HK-2 (cell line): ENCODE data around the gene ELP6.

Experiments used
- DNase-seq: peaks from one replicate; pipeline ENCODE4 v3.0.0-alpha.2; 2018; ENCODE audit not compliant: unreplicated experiment

ELP6 gene, protein sequence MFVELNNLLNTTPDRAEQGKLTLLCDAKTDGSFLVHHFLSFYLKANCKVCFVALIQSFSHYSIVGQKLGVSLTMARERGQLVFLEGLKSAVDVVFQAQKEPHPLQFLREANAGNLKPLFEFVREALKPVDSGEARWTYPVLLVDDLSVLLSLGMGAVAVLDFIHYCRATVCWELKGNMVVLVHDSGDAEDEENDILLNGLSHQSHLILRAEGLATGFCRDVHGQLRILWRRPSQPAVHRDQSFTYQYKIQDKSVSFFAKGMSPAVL

DNA sequence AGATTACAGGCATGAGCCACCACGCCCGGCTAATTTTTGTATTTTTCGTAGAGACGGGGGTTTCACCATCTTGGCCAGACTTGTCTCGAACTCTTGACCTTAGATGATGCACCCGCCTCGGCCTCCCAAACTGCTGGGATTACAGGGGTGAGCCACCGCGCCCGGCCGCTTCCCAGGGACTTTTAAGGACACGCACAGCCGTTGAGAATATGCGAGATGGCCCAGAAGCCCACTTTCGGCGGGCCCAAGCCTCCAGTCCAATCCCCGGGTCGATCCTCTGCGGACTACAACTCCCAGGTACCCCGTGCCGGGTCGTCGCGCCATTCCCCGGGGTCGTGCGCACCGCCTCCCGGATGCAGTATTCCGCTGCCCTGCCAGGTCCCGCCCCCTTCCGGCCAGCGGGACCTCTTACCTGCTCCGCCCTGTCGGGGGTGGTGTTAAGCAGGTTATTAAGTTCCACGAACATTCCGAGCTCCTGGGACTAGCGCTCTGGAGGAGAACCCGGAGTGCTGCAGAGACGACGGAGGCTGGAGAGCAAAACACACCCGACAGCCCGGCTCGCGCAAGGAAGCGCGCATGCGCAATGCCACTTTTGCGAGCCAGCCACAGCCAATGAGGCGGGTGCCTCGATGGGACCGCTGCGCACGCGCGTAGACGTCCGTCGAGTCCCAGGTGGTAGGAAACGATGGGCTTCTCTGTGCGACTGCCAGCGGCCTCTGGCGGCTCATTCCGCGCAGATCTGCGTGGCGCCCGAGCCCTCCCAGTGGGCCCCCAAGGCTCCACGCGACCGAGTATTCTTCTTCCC lies at the start of gene ELP6:
Gene ELP6 (minus strand): TSS at position 588 of the 805 bp plus-strand sequence. CDS start 122 bp downstream, at position 466.
- DNase-seq = peak; percentile 93

DNA sequence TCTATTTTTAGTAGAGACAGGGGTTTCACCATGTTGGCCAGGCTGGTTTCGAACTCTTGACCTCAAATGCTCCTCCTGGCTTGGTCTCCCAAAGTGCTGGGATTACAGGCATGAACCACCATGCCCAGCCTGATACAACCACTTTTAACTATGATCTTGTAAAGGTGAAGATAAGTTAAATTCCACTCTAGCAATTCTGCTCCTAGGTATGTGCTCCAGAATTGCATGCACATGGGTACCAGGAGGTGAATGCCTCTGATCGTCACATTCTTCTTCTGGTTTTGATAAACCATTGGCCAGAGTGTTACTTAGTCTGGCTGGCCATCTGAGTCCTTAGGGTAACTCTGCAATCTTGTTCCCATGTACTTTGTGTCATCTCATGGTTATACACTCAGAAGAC lies 42.8 kb upstream of the ELP6 start:
- no peak for DNase-seq

DNA sequence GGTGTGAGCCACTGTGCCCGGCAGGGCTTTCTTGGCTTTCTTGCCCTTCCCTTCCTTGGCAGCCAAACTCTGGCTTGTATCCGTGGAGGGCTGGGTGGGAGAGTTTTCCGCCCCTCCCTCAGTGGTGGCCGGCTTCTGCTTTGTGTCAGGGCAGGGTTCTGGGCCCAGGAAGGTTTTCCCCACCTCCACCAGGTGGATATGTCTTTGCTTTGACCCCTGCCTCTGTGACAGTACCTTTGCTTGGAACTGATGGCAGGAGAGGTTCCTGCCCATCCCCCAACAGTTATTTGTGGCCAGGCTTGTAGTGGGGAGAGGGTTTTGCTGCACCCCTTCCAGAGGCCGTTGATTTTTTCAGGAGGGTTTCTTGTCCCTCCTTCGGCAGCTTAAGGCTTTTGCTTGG lies 40.8 kb upstream of the ELP6 start:
- no peak for DNase-seq

DNA sequence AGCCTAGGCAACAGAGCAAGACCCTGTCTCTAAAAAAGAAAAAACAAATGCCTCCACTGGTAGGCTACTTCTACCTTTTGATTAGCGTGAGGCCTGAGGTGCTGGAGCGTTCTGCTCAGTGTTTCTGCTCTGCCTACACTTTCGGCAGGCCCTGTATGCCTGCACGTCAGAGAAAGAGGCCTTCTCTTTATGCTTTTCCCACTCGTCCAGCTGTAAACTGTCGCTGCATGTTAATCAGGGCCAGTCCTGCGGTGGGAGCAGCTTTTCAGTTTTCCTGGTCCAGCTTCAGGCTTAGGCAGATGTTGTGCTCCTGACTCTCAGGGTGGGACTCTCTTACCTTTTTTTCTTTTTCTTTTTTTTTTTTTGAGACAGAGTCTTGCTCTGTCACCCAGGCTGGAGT lies 39.9 kb upstream of the ELP6 start:
- no peak for DNase-seq

DNA sequence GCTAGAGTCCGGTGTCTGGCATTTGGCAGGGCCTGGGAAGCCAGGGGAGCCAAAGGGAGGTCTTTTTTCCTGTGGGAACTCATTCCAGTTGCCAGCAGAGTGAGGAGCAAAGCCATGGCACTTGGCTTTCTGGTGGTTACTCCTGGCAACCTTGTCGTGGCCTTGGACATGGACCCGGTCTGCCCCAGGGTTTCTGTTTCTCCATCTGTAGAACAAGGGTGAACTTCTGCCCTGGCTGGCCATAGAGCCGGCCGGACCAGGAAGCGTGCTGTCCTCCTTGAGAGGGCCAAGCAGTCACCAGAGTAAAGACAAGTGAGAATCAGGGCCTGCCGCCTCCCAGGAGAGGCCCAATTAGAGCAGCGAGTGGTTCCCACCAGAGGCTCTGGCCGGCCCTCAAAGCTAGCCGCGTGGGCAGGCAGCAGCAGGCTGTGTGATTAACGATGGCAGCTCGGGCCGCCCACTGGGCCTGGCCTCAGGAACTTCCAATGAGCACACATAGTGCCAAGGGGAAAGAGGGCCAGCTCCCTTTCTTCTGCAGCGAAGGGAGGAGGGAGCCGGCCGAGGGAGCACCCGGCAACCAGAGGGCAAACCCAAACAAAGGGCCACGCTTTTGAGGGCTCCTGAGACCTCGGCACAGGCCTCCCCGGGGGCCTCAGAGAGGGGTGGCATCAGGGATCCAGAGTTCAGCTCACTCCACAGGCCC lies 29.1 kb upstream of the ELP6 start:
- DNase-seq = no peak

DNA sequence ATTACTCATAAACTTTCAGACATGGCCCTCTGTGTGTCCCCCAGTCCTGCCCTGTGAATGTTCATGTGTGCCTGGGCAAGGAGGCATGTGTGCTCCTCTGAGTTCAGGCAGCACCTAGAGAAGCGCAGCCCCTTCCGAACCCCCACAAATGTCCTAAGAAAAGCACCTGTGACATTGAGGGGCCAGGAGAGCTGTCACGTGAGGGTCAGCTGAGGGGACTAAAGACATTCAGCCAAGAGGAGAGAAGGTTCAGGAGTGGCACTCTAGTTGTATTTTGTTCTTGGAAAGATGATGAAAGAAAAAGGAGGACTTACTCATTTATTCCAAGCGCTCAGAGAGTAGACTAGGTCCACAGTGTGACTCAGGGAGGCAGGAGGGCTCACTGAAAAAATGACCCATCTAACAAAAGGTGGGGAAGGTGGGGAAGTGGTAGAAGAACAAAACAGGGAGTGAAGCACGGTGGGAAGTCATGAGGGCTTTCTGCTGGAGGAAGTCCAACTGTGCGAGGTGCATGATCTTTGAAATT lies 28.1 kb upstream of the ELP6 start:
- no peak for DNase-seq

DNA sequence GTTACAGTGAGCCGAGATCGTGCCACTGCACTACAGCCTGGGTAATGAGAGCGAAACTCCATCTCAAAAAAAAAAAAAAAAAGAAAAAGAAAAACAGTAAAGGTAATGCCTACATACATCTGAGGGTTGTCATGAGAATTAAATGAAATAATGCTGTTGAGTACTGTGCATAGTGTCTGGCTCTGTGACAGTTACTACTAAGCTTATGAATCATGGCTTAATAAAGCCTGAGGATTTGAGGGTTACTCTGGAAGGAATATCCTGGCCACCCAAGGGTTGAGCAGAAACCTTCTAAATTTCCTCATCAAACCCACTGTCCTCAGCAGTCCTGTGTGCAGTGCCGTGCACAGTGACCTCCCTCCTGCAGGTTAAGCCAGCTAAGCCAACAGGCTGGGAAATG lies 26.8 kb upstream of the ELP6 start:
- DNase-seq = no peak

DNA sequence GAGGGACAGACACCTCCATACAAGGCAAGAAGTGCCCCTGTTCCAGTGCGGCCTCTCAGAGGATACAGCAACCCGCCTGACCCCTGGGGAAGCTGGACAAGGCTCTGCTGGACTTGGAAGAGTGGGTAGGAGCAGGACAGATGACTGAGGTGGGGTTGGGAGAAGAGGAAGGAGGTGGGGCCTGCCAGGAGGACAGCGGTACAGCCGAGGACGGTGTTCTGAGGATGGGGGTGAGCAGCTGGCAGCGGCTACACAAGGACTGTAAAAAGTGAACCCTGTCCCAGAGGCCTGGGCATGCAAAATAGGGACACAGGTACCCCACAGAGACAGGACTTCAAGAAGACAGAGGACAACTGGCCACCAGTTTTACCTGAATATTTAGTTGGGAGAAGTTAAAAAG lies 23.5 kb upstream of the ELP6 start:
- no peak for DNase-seq

DNA sequence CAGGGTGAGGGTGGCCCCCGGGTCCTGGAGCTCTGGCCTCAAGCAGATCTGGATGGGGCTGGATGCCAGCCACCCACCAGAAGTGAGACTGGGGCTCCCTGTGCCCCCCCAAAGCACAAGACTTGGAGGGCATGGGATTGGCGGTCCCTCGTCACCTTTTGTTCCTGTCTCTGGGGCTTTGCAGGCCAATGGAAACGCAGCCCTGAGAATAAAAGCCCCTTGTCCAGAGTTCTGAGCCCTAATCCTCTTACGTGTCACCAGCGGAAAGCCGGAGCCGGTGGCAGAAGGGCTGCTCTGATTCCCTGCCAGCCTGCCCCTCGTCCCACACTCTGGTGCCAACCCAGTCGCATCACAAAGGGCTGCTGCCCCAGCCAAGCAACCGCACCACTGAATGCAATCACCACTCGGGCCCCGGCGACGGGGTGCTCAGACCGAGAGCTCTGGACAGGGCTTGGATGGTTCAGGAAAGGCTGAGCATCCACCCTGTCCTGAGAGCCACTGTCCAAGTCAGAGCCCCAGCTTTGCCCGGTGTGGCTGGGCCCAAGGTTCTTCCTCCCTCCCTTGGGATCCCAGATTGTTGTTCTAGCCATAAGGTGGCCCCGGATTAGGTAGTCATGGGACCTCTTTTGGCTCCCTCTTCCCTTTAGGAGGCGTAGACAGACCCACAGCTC lies 22.8 kb upstream of the ELP6 start:
- DNase-seq = no peak

DNA sequence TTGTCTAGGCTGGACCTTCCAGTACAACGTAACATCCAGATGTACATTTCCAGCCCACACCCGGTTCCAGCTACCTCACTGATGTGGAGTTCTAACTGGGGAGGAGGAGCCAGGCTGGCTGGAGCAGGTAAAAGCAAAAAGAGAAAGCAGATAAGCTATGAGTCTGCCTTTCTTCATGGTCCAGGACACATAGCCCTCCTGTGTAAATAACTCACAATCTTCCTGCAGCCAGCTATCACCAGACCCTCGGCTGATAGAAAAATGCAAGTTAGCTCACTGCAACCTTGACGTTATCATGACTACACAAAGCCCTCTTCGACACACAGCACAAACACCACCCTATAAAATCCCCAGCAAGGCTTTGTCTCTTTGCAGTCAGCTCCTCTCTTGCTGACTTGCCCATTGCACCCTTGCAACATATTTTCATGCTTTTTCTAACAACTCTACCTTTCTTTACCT lies 20.5 kb upstream of the ELP6 start:
- DNase-seq = no peak

DNA sequence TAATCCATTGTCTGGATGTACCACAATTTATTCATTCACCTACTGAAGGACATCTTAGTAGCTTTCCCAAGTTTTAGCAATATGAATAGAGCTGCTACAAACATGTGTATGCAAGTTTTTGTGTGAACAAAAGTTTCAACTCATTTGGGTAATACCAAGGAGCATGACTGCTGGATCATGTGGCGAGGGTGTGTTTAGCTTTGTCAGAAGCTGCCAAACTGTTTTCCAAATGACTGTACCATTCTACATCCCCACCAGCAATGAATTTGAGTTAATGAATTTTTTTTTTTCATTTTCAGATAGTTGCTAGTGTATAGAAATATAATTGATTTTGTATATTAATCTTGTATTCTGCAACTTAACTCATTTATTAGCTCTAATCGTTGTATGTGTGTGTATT lies 20.0 kb upstream of the ELP6 start:
- no peak for DNase-seq

DNA sequence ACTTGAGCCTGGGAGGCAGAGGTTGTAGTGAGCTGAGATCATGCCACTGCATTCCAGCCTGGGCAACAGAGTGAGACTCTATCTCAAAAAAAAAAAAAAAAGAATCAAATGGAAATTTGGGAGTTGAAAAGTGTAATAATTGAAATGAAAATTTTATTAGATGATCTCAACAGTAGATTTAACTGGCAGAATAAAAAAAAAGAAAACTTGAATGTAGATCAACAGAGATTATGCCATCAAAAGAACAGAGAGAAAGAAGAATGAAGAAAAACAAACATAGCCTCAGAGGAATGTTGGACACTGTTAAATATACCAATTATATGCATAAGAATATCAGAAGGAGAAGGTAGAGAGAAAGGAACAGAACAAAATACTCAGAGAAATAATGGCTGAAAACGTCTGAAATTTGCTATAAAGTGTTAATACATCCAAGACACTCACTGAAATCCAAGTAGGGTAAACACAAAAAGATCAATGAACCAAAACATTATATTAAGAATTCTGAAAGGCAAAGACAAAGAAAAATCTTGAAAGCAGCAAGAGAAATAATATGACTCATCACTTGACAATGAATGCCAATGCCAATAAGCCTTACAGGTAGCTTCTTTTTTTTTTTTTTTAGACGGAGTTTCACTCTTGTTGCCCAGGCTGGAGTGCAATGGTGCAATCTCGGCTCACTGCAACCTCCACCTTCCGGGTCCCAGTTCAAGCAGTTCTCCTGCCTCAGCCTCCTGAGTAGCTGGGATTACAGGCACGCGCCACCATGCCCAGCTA lies 14.6 kb upstream of the ELP6 start:
- DNase-seq = no peak

DNA sequence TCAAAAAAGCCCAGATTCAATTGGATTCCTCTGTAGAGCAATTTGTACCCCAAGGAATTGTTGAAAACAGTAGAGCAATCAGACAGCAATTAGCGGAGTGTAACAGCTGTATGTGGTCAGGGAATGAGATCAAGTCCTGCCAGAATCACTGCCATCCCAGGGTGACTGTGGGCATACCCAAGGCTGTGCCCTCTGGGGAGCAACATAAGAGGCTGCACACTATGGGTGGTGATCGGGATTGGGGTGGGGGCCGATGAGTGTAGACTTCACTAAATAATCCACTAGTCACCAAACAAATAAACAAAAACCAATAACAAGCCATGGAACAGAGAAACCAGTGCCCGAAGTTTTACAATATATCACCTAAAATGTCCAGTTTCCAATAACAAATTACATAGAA lies 12.1 kb upstream of the ELP6 start:
- no peak for DNase-seq

DNA sequence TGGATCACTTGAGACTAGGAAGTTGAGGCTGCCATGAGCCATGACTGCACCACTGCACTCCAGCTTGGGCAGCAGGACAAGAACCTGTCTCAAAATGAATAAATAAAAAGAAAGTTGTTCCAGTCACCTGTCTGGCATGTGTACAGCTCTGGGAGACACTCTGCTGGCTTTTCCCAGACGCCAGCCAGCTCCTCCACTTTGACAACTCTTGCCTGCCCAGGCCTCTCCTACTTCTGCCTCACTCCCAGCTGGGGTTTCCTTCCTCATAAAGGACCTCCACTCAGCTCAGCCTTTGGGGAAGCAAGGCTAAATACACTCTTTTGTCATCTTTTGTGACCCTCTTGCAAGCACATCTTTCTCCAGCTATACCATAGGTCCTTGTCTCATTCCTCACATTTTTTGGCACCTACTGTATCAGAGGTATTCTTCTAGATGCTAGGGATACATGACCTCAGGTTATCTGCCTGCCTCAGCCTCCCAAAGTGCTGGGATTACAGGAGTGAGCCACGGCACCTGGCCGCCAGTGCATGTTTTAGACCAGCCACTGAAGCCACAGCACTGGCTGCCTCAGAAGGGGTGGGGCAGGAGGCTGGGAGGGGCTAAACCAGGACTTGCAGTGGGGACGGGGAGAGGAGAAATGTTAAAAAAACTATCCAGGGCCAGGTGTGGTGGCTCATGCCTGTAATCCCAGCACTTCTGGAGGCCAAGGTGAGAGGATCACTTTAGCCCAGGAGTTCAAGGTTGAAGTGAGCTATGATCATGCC lies 10.0 kb upstream of the ELP6 start:
- no peak for DNase-seq

DNA sequence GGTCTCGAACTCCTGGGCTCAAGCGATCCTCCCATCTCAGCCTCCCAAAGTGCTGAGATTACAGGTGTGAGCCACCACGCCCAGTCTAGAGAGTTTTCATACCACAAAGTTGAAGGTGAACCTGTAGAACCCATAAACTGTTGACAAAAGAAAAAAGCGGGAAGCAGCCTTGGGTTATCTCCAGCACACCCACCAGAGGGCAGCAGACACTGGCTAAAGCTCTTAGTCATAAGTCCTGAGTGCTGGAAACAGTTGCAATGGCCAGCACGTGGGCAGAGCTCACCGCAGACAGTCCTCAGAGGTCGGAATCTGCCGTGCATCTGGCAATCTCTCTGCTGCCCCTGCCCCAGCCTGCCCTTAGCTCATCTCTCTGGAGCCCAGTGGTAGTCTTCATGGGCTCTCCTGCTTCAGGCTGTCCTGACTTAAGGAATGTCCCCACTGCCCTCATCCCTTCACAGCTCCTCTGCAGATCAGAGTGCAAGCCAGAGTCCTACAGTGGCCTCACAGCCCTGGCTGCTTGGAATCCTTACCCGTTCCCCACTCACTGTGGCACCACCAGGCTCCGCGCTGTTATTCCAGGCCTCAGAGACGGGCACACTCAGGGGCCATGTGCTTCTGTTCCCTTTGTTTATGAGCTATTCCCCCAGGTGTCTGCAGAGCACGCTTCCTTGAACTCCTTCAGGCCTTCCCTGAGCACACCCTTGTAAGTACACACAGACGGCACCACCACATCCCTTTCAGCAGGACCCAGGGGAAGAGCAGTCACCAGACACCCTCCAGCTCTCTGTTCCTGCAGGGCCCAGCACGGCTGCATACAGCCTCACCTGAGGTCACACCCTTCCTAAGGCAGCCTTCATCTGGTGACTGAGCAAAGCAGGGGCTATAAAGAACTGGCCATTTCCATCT lies 8.8 kb upstream of the ELP6 start:
- DNase-seq = peak; percentile 75

DNA sequence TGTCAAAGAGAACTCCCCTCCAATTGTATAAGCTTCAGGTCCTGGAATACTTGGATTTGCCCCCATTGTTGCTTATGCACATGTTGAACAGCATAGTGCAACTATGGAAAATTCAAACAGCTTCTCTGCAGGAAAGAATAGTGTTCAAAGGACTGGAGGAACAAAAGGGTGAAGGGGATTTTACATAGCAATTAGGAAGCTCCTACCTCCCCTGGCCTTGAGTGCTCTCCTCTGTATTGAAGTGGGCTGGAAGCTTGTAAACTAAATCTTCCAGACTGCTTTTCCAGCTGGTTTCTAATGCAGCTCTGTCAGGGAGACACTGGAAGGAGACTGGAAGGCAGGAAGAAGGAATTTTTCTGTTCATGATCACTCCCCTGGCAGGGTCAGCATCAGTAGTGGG lies 7.2 kb upstream of the ELP6 start:
- no peak for DNase-seq

DNA sequence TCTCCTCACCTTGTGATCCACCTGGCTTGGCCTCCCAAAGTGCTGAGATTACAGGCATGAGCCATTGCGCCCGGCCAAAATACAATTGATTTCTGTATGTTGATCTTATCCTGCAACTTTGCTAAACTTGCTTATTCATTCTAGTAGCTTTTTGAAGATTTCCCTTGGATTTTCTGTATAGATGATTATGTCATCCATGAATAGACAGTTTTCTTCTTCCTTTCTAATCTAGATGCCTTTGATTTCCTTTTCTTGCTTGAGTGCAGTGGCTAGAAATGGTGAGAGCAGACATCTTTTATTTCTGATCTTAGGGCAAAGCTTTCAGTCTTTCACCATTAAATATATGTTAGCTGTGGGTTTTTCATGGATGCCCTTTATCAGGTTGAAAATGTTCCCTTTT lies 4.4 kb upstream of the ELP6 start:
- DNase-seq = no peak

DNA sequence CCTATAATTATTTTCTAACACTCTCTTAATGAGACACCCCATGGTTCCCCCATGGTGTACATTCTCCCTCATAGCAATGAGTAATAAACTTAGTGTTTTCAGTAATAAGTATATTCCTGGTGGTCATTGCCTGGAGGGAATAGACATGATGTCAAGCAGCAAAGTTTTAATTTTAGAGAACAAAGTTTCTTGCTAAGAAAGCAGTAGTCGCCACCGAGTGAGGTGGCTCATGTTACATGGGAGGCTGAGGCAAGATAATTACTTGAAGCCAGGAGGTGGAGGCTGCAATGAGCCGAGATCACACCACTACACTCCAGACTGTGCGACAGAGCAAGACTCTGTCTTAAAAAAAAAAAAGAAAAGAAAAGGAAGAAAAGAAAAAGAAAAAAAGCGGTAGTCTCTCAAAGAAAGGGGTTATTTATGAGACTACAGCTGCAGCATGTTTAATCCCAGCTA lies 2.4 kb upstream of the ELP6 start:
- DNase-seq = no peak

DNA sequence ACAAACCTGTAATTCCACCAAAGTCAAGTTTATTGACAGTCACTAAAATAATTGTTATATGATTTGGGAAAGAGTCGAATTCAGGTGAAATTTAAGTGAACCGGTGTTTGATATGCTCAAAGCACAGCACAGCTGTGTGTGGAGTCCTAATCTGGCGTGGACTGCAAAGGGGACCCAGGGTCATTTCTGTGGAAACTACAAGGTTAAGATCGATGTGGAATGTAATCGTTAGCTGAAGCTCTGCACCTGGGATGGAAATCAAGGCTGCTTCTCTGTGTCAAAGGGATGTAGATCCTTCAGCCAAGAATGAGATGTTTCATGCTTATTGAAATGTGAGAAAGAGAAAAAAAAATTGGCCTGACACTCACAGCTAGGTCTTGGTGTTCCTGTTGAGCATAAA lies 1.6 kb upstream of the ELP6 start:
- DNase-seq = no peak
